HEK293 (cell line): ENCODE measurements around the gene DLX6.
A peak's percentile ranks its signal among the peaks of the same experiment; 100 is the strongest.

Experiments used
- CTCF ChIA-PET: fragments of 350-600 bp; formaldehyde crosslinking; extraction: SDS; loops from one replicate; lab custom pipeline; 2021; ENCODE audit warnings: antibody characterized with exemption; lab: Yijun Ruan, JAX
- POLR2A ChIA-PET: fragments of 300-600 bp; formaldehyde crosslinking; extraction: SDS; loops from one replicate; lab custom pipeline; 2020; ENCODE audit warnings: antibody characterized with exemption, inconsistent platforms; lab: Yijun Ruan, JAX
- H3K27ac ChIP-seq: fragments of 200-500 bp; sonication (Bioruptor generic); 2 replicates; pipeline ENCODE4 v1.5.1; 2014; ENCODE audit warnings: low read depth, low read length, control low read depth, inconsistent platforms; ENCODE audit errors: extremely low read depth
- H3K36me3 ChIP-seq, 2 experiments: fragments of 200-500 bp in 1 of 2; sonication (Bioruptor generic) in 1 of 2; 1 replicate in 1 of 2; 2 replicates in 1 of 2; pipeline ENCODE4 v1.5.1; 2014 to 2017; ENCODE audit warnings: inconsistent platforms in 2 of 2, low read length in 2 of 2; ENCODE audit not compliant: control insufficient read depth in 2 of 2, insufficient read depth in 1 of 2
- H3K4me1 ChIP-seq: fragments of 200-500 bp; sonication (Bioruptor generic); 2 replicates; pipeline ENCODE4 v1.5.1; 2014; ENCODE audit warnings: mild to moderate bottlenecking, low read length, inconsistent platforms; ENCODE audit not compliant: control insufficient read depth, insufficient read depth
- H3K4me3 ChIP-seq: 2 replicates; pipeline ENCODE4 v1.5.1; 2011; ENCODE audit warnings: low read depth, mild to moderate bottlenecking, control low read depth, low read length, moderate library complexity
- H3K9me3 ChIP-seq: fragments of 200-500 bp; sonication (Bioruptor generic); 2 replicates; pipeline ENCODE4 v1.5.1; 2014; ENCODE audit warnings: low read depth, low read length, inconsistent platforms; ENCODE audit not compliant: control insufficient read depth, insufficient read depth
- BCL11A ChIP-seq: fragments of 450-650 bp; formaldehyde crosslinking; IDR thresholded peaks from 2 replicates; pipeline ENCODE4 v1.5.1; 2016; ENCODE audit warnings: low read depth, missing biosample characterization, missing genetic modification characterization
- OSR2 ChIP-seq: fragments of 450-650 bp; formaldehyde crosslinking; IDR thresholded peaks from 2 replicates; pipeline ENCODE4 v1.5.1; 2016; ENCODE audit warnings: missing biosample characterization, missing genetic modification characterization
- RBAK ChIP-seq: fragments of 450-650 bp; formaldehyde crosslinking; IDR thresholded peaks from 2 replicates; pipeline ENCODE4 v1.5.1; 2016; ENCODE audit warnings: missing biosample characterization, missing genetic modification characterization
- ZNF146 ChIP-seq: fragments of 450-650 bp; formaldehyde crosslinking; IDR thresholded peaks from 2 replicates; pipeline ENCODE4 v1.5.1; 2016; ENCODE audit warnings: missing biosample characterization, missing genetic modification characterization
- ZNF211 ChIP-seq: fragments of 450-650 bp; formaldehyde crosslinking; IDR thresholded peaks from 2 replicates; pipeline ENCODE4 v1.5.1; 2016; ENCODE audit warnings: low read depth, missing biosample characterization, missing genetic modification characterization
- ZNF223 ChIP-seq: fragments of 450-650 bp; formaldehyde crosslinking; IDR thresholded peaks from 2 replicates; pipeline ENCODE4 v1.5.1; 2016; ENCODE audit warnings: missing biosample characterization, missing genetic modification characterization
- ZNF394 ChIP-seq: fragments of 450-650 bp; formaldehyde crosslinking; IDR thresholded peaks from 2 replicates; pipeline ENCODE4 v1.5.1; 2016; ENCODE audit warnings: missing biosample characterization, missing genetic modification characterization, mild to moderate bottlenecking, moderate library complexity, borderline replicate concordance
- ZNF549 ChIP-seq: fragments of 450-650 bp; IDR thresholded peaks from 2 replicates; pipeline ENCODE4 v1.5.1; 2018; ENCODE audit warnings: missing biosample characterization, missing genetic modification characterization, mild to moderate bottlenecking, inconsistent platforms, moderate library complexity
- ZNF707 ChIP-seq: fragments of 450-650 bp; formaldehyde crosslinking; IDR thresholded peaks from 2 replicates; pipeline ENCODE4 v1.5.1; 2016; ENCODE audit warnings: missing biosample characterization, missing genetic modification characterization
- ZNF792 ChIP-seq: fragments of 450-650 bp; formaldehyde crosslinking; IDR thresholded peaks from 2 replicates; pipeline ENCODE4 v1.5.1; 2016; ENCODE audit warnings: missing biosample characterization, missing genetic modification characterization
- ZNF843 ChIP-seq: fragments of 450-650 bp; formaldehyde crosslinking; IDR thresholded peaks from 2 replicates; pipeline ENCODE4 v1.5.1; 2016; ENCODE audit warnings: missing biosample characterization, missing genetic modification characterization
- ZSCAN4 ChIP-seq: fragments of 450-650 bp; formaldehyde crosslinking; IDR thresholded peaks from 2 replicates; pipeline ENCODE4 v1.5.1; 2017; ENCODE audit warnings: missing biosample characterization, missing genetic modification characterization
- ZXDB ChIP-seq: fragments of 450-650 bp; formaldehyde crosslinking; IDR thresholded peaks from 2 replicates; pipeline ENCODE4 v1.5.1; 2016; ENCODE audit warnings: missing biosample characterization, missing genetic modification characterization
- TF ChIP-seq, protein P1 (sequence below): fragments of 450-650 bp; formaldehyde crosslinking; IDR thresholded peaks from 2 replicates; pipeline ENCODE4 v1.5.1; 2017; ENCODE audit warnings: missing biosample characterization, mild to moderate bottlenecking, missing genetic modification characterization, moderate library complexity
- TF ChIP-seq, protein P2 (sequence below): fragments of 450-650 bp; formaldehyde crosslinking; IDR thresholded peaks from 2 replicates; pipeline ENCODE4 v1.5.1; 2017; ENCODE audit warnings: missing biosample characterization, missing genetic modification characterization

DLX6 gene

DNA sequence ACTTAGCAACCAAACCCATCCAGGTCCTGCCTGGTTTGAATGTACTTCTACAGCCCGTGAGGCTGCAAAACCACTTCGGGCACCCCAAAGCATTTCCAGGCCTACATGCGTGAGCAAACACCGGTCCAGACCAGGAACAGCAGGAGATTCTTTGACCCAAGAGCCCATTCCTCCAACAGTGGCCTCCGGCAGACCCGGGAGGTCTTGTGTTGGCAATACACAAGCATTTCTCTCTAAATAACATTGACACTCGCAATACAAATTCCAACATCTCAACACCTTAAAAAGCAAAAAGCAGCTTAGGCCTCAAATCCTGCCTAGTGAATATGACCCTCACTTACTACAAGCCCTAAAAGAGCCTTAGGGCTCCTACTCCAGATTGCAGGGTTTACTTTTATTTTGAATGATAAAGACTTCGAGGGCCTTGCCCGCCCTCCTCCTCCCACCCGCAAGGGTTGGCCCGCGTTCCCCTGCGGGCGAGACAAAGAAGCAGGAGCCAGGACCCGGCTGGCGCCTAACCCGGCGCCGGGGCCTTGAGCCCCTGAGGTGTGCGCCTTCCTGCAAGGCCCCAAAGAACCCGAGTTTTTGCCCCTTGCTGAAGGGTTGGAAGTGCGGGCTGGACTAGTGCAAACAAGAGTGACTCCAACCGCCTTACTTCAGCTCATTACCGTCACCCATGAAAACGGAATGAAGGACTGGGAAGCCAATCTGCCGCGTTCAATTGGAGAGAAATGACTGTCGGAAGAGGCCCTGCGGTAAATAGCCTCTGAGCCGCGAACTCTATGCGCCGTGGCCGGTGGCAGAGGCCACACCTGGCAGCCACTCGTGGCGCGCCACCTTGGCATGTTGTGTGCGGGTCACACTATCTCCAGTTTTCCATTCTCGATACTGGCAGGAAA lies 3.4 kb upstream of the DLX6 start:
- H3K27ac ChIP-seq: no peak overlapping the region
- ChIA-PET POLR2A (no interaction called here), CTCF (interaction anchor here (1.3 kb wide), 1 partner anchor 15 kb away, joined by 3 read pairs; no protein-coding TSS in a partner anchor)
- TF ChIP-seq, protein P1, sequence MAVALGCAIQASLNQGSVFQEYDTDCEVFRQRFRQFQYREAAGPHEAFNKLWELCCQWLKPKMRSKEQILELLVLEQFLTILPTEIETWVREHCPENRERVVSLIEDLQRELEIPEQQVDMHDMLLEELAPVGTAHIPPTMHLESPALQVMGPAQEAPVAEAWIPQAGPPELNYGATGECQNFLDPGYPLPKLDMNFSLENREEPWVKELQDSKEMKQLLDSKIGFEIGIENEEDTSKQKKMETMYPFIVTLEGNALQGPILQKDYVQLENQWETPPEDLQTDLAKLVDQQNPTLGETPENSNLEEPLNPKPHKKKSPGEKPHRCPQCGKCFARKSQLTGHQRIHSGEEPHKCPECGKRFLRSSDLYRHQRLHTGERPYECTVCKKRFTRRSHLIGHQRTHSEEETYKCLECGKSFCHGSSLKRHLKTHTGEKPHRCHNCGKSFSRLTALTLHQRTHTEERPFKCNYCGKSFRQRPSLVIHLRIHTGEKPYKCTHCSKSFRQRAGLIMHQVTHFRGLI: no peak
- no peak for TF ChIP-seq BCL11A (tag by site-specific recombination)
- no peak for TF ChIP-seq ZNF146
- no peaks in the 10 kb centered on the region for H3K9me3 ChIP-seq
- H3K4me1 ChIP-seq: peaks cover 3% of the 10 kb centered on the region; the same call in 1 of the 2 replicates
- no peak overlapping the region for H3K4me3 ChIP-seq
- no peaks in the 10 kb centered on the region for H3K36me3 ChIP-seq

GRCh38 chr7:97002555-97003261 lies 2.6 kb upstream of the DLX6 start:
- Histone ChIP-seq H3K27ac (no peak overlapping the region), H3K9me3 (no peaks in the 10 kb centered on the region), H3K4me1 (peaks cover 3% of the 10 kb centered on the region; the same call in 1 of the 2 replicates), H3K36me3 (no peaks in the 10 kb centered on the region), H3K4me3 (no peak overlapping the region)
- ChIA-PET CTCF (interaction anchor here (0.5 to 0.7 kb wide), 2 partner anchors 17 to 61 kb away, joined by 3 read pairs; no protein-coding TSS in a partner anchor), POLR2A (no interaction called here)
- TF ChIP-seq ZNF394: no peak

GRCh38 chr7:97003262-97004246 lies 1.8 kb upstream of the DLX6 start:
- no peaks in the 10 kb centered on the region for H3K9me3 ChIP-seq
- H3K4me3 ChIP-seq: no peak overlapping the region
- CTCF ChIA-PET: interaction anchor here (0.7 kb wide), 1 partner anchor 16 kb away, joined by 3 read pairs; no protein-coding TSS in a partner anchor

DNA sequence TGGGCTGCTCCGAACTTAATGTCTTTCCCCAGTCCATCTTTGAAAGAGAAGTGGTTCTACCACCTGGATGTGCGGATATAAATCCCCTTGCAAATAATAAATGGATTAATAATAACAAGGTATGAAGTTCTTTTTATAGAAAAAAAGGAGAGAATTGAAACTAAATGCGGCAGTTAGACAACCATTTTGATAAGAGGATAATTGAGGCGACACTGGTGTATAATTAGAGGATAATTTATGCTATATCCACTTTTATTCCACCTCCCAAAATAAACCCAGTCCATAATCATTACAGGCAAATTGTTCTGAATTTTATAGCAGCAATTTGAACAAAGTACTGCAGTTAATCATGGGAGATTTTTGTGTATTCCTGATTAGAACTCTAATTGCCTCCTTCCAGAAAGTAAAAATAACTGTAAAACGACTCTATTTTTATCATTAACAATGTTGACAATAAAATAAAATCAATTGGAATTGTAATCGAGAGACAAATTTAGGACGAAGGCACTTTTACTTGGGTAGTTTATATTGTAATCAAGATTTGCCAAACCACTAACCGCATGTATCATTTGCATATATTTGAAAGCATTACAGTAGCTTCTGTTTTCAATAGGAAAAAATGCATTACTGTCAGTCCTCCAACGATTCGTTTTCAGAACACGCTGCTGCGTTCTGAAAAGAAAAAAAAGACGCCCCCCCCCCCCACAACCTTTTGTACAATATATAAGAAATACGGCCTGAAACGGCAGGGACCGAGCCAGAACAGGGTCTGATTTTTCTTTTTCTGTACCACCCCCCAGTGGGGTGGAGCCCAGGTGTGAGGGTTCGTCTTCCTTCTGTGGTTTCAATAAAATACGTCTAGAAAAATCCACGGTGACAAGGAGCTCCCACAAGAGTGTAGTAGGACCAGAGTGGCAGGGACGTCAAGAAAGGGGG lies 838 bp upstream of the DLX6 start:
- H3K4me1 ChIP-seq: peaks cover 3% of the 10 kb centered on the region; the same call in 1 of the 2 replicates
- CTCF ChIA-PET: interaction anchor here (0.6 to 4.8 kb wide), 4 partner anchors 11 to 1088 kb away, joined by 3 to 19 read pairs (median 4); no protein-coding TSS in a partner anchor
- H3K4me3 ChIP-seq: peak overlapping the region; percentile 72
- TF ChIP-seq ZNF792 (tag by site-specific recombination) (no peak), OSR2 (tag by site-specific recombination) (no peak), ZXDB (tag by site-specific recombination) (no peak), ZNF707 (tag by site-specific recombination) (no peak), ZNF223 (tag by site-specific recombination) (no peak), ZSCAN4 (tag by site-specific recombination) (no peak), ZNF843 (tag by site-specific recombination) (0 out of 2 replicates have a peak, but pooled peaks have one; percentile 19), ZNF211 (tag by site-specific recombination) (no peak)
- TF ChIP-seq, protein P2, sequence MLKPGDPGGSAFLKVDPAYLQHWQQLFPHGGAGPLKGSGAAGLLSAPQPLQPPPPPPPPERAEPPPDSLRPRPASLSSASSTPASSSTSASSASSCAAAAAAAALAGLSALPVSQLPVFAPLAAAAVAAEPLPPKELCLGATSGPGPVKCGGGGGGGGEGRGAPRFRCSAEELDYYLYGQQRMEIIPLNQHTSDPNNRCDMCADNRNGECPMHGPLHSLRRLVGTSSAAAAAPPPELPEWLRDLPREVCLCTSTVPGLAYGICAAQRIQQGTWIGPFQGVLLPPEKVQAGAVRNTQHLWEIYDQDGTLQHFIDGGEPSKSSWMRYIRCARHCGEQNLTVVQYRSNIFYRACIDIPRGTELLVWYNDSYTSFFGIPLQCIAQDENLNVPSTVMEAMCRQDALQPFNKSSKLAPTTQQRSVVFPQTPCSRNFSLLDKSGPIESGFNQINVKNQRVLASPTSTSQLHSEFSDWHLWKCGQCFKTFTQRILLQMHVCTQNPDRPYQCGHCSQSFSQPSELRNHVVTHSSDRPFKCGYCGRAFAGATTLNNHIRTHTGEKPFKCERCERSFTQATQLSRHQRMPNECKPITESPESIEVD (tag by site-specific recombination): peak; percentile 58

More at GRCh38 chr7:97003262-97004246, 1.8 kb upstream of the DLX6 start:
- TF ChIP-seq ZNF549 (tag by site-specific recombination) (no peak), RBAK (tag by site-specific recombination) (no peak)
- Histone ChIP-seq H3K4me1 (peaks cover 3% of the 10 kb centered on the region; the same call in 1 of the 2 replicates), H3K36me3 (peaks cover under 1 to 4% of the 10 kb centered on the region in 2 experiments; a peak in 1 of 3 replicates), H3K27ac (no peak overlapping the region)
- POLR2A ChIA-PET: no interaction called here

More for the DNA sequence above, 838 bp upstream of the DLX6 start:
- peaks cover 6% of the 10 kb centered on the region in 2 experiments; a peak in 2 of 3 replicates for H3K36me3 ChIP-seq
- peak overlapping the region; percentile 84; the same call in 1 of the 2 replicates for H3K27ac ChIP-seq
- H3K9me3 ChIP-seq: no peaks in the 10 kb centered on the region
- POLR2A ChIA-PET: interaction anchor here (0.5 to 2.9 kb wide), 7 partner anchors 9 to 1860 kb away, joined by 3 to 44 read pairs (median 4); no protein-coding TSS in a partner anchor
